HT-29 (cell line): ENCODE results near the gene CFAP99. TPM values are rescaled to one million over a fixed set of nuclear protein-coding genes. Genes with fewer than 3 reads are reported as not detected.

ENCODE experiments used
- DNase-seq: peaks from one replicate; pipeline ENCODE4 v3.0.0-alpha.2; 2015; ENCODE audit warnings: low spot score
- total RNA-seq: library from RNA; depleted of rRNA; stranded (reverse); fragments of >200 nt; shearing (Covaris generic); gene quantifications from 2 replicates; pipeline ENCODE4 v1.2.3, GENCODE V29; 2014

The CFAP99 gene
- total RNA-seq, 1 experiment from 2014 or later: not detected

GRCh38 chr4:2468456-2469191, 49.9 kb downstream of the CFAP99 start, which contains the start of gene RNF4:
TSS of gene RNF4 (plus strand) at chr4:2469106. CDS start at chr4:2490494, 21,388 bp downstream.
- DNase-seq: peak; percentile 95

- DNase-seq: peak; percentile 50
Measured at GRCh38 chr4:2469192-2469984, 50.6 kb downstream of the CFAP99 start.

GRCh38 chr4:2470791-2471190, 52.0 kb downstream of the CFAP99 start:
- no peak for DNase-seq

- DNase-seq: no peak
Measured at GRCh38 chr4:2472187-2472586, 53.4 kb downstream of the CFAP99 start.

GRCh38 chr4:2478229-2478628, 59.5 kb downstream of the CFAP99 start:
- DNase-seq: no peak

- no peak for DNase-seq
Measured at GRCh38 chr4:2480649-2481048, 61.9 kb downstream of the CFAP99 start.

GRCh38 chr4:2482192-2482591, 63.4 kb downstream of the CFAP99 start:
- no peak for DNase-seq

- no peak for DNase-seq
Measured at GRCh38 chr4:2482693-2483092, 63.9 kb downstream of the CFAP99 start.

GRCh38 chr4:2483237-2483636, 64.5 kb downstream of the CFAP99 start:
- no peak for DNase-seq

GRCh38 chr4:2484185-2484584, 65.4 kb downstream of the CFAP99 start:
- DNase-seq: no peak

- no peak for DNase-seq
Measured at GRCh38 chr4:2484993-2485392, 66.2 kb downstream of the CFAP99 start.

- DNase-seq: no peak
Measured at GRCh38 chr4:2485956-2486355, 67.2 kb downstream of the CFAP99 start.

- DNase-seq: no peak
Measured at GRCh38 chr4:2486981-2487380, 68.2 kb downstream of the CFAP99 start.

- DNase-seq: no peak
Measured at GRCh38 chr4:2487632-2488031, 68.9 kb downstream of the CFAP99 start.

- no peak for DNase-seq
Measured at GRCh38 chr4:2489081-2489805, 70.5 kb downstream of the CFAP99 start.

GRCh38 chr4:2489841-2490552, 71.2 kb downstream of the CFAP99 start:
- no peak for DNase-seq

GRCh38 chr4:2492970-2493369, 74.2 kb downstream of the CFAP99 start:
- no peak for DNase-seq

- DNase-seq: no peak
Measured at GRCh38 chr4:2494992-2495391, 76.2 kb downstream of the CFAP99 start.

- DNase-seq: no peak
Measured at GRCh38 chr4:2497324-2497723, 78.6 kb downstream of the CFAP99 start.

- DNase-seq: no peak
Measured at GRCh38 chr4:2497931-2498330, 79.2 kb downstream of the CFAP99 start.

- no peak for DNase-seq
Measured at GRCh38 chr4:2500547-2500946, 81.8 kb downstream of the CFAP99 start.
